ENCODE results near the gene METTL8. TPM values are rescaled to one million over a fixed set of nuclear protein-coding genes. Genes with fewer than 3 reads are reported as not detected.

Gene METTL8
- total RNA-seq (2022) (25.7 and 28.5 TPM in 2 replicates), Bru-seq, nascent RNA (percentile 74 among the genes with signal in this experiment), BruChase-seq, experiment 1, labeled RNA remaining after a 2-hour chase (percentile 75 among the genes with signal in this experiment), BruChase-seq, experiment 2, labeled RNA remaining after a 6-hour chase (percentile 72 among the genes with signal in this experiment)
- long read RNA-seq, full-length matches to known transcripts = 5 of 17 reads
- long read RNA-seq, partial matches to known transcripts = 1 of 17 reads
- long read RNA-seq, other reads (novel, unspliced or antisense) = 11 of 17 reads

GRCh38 chr2:171433763-171434012 lies at the start of gene METTL8:
TSS of gene METTL8 (minus strand) at chr2:171433990. CDS start at chr2:171392185, 41,805 bp downstream.
- H3K27me3 ChIP-seq (replicated peaks; ENCODE audit: control insufficient read depth, insufficient read depth, low read length) = no peaks in the 10 kb centered on the region
- H3K27me3 Mint-ChIP-seq (ENCODE audit: insufficient read depth, unreplicated experiment) = no peaks in the 10 kb centered on the region
- peaks cover 7% of the 10 kb centered on the region for H3K4me1 ChIP-seq
- ChIA-PET CTCF (interaction anchor here (0.6 to 2.0 kb wide), 4 partner anchors 17 to 505 kb away, joined by 3 to 15 read pairs (median 4); partner anchors contain the start of gene GORASP2), POLR2A (interaction anchor here (0.6 to 1.1 kb wide), 8 partner anchors 17 to 504 kb away, joined by 3 to 7 read pairs (median 4); partner anchors contain the start of genes DYNC1I2 and GORASP2)
- intact Hi-C loops (cut with micrococcal nuclease; ENCODE audit: unreplicated experiment) = loop anchor here (1.0 to 5.0 kb wide), 4 partner anchors 17 to 505 kb away; partner anchors contain the start of genes CYBRD1 and GORASP2
- BruUV-seq (replicated peaks) = no TSS peak
- peak within 1 kb of the TSS; percentile 90 for H3K4me3 Mint-ChIP-seq (ENCODE audit: unreplicated experiment)
- peak; percentile 69 to 76 for TF ChIP-seq CTCF (IDR thresholded peaks at IDR 0.05; ENCODE audit: insufficient read depth in 1 of 2, low read depth in 1 of 2, low read length in 1 of 2, severe bottlenecking in 1 of 2, unreplicated experiment in 1 of 2)
- H3K9me3 ChIP-seq = no peaks in the 10 kb centered on the region; the same call in 1 of the 2 replicates
- H3K4me1 Mint-ChIP-seq (ENCODE audit: low read depth, unreplicated experiment) = peaks cover 16% of the 10 kb centered on the region
- peak within 1 kb of the TSS; percentile 98 for H3K27ac Mint-ChIP-seq (ENCODE audit: unreplicated experiment)
- H3K36me3 ChIP-seq (ENCODE audit: control insufficient read depth, insufficient read depth, low read length) = peaks cover 3% of the 10 kb centered on the region; the same call in 1 of the 2 replicates
- no peaks in the 10 kb centered on the region for H3K9me3 Mint-ChIP-seq (ENCODE audit: unreplicated experiment)
- DNase-seq = no peak
- H3K36me3 Mint-ChIP-seq (ENCODE audit: insufficient read depth, unreplicated experiment) = peaks cover 38% of the 10 kb centered on the region
- peak within 1 kb of the TSS; percentile 89 for H3K4me3 ChIP-seq (ENCODE audit: low read depth, low read length)

GRCh38 chr2:171482877-171483276 lies 49.1 kb upstream of the METTL8 start:
- H3K9me3 Mint-ChIP-seq (ENCODE audit: unreplicated experiment) = no peaks in the 10 kb centered on the region
- H3K4me3 ChIP-seq (ENCODE audit: low read depth, low read length) = no peak overlapping the region
- peaks cover 9% of the 10 kb centered on the region for H3K36me3 Mint-ChIP-seq (ENCODE audit: insufficient read depth, unreplicated experiment)
- peaks cover 1% of the 10 kb centered on the region for H3K36me3 ChIP-seq (ENCODE audit: control insufficient read depth, insufficient read depth, low read length)
- no peaks in the 10 kb centered on the region for H3K27me3 ChIP-seq (replicated peaks; ENCODE audit: control insufficient read depth, insufficient read depth, low read length)
- no peaks in the 10 kb centered on the region for H3K9me3 ChIP-seq
- H3K27me3 Mint-ChIP-seq (ENCODE audit: insufficient read depth, unreplicated experiment) = no peaks in the 10 kb centered on the region
- intact Hi-C loops (cut with micrococcal nuclease; ENCODE audit: unreplicated experiment) = no loop called here
- POLR2A ChIA-PET = interaction anchor here (1.0 kb wide), 1 partner anchor 49 kb away, joined by 4 read pairs; the partner anchor contains the start of genes DCAF17 and METTL8
- H3K4me3 Mint-ChIP-seq (ENCODE audit: unreplicated experiment) = no peak overlapping the region
- H3K4me1 ChIP-seq = peaks cover 13% of the 10 kb centered on the region; the same call in 1 of the 2 replicates
- no peak overlapping the region for H3K27ac Mint-ChIP-seq (ENCODE audit: unreplicated experiment)
- DNase-seq = peak; percentile 25 to 39
- peaks cover 18% of the 10 kb centered on the region for H3K4me1 Mint-ChIP-seq (ENCODE audit: low read depth, unreplicated experiment)
- no peak for TF ChIP-seq CTCF (IDR thresholded peaks at IDR 0.05; ENCODE audit: insufficient read depth in 1 of 2, low read depth in 1 of 2, low read length in 1 of 2, severe bottlenecking in 1 of 2, unreplicated experiment in 1 of 2)
- CTCF ChIA-PET = no interaction called here
- no TSS peak for BruUV-seq (replicated peaks)

- BruUV-seq (replicated peaks) = no TSS peak
- Mint-ChIP-seq H3K36me3 (ENCODE audit: insufficient read depth, unreplicated experiment) (peaks cover 9% of the 10 kb centered on the region), H3K27ac (ENCODE audit: unreplicated experiment) (no peak overlapping the region), H3K27me3 (ENCODE audit: insufficient read depth, unreplicated experiment) (no peaks in the 10 kb centered on the region), H3K9me3 (ENCODE audit: unreplicated experiment) (no peaks in the 10 kb centered on the region), H3K4me3 (ENCODE audit: unreplicated experiment) (no peak overlapping the region), H3K4me1 (ENCODE audit: low read depth, unreplicated experiment) (peaks cover 18% of the 10 kb centered on the region)
- Histone ChIP-seq H3K4me3 (ENCODE audit: low read depth, low read length) (no peak overlapping the region), H3K4me1 (peaks cover 13% of the 10 kb centered on the region; the same call in 1 of the 2 replicates), H3K9me3 (no peaks in the 10 kb centered on the region), H3K36me3 (ENCODE audit: control insufficient read depth, insufficient read depth, low read length) (peaks cover 1% of the 10 kb centered on the region), H3K27me3 (replicated peaks; ENCODE audit: control insufficient read depth, insufficient read depth, low read length) (no peaks in the 10 kb centered on the region)
- no peak for DNase-seq
- CTCF ChIA-PET = no interaction called here
- POLR2A ChIA-PET = interaction anchor here (1.0 kb wide), 1 partner anchor 48 kb away, joined by 4 read pairs; the partner anchor contains the start of genes DCAF17 and METTL8
- TF ChIP-seq CTCF (IDR thresholded peaks at IDR 0.05; ENCODE audit: insufficient read depth in 1 of 2, low read depth in 1 of 2, low read length in 1 of 2, severe bottlenecking in 1 of 2, unreplicated experiment in 1 of 2) = no peak
- intact Hi-C loops (cut with micrococcal nuclease; ENCODE audit: unreplicated experiment) = no loop called here
These were observed 48.5 kb upstream of the METTL8 start for GRCh38 chr2:171482308-171482707.
